Memory B cell (primary cell): ENCODE data around the gene SPDEF.

Experiments
- ATAC-seq: fragments of 150-1000 bp; cut with Tn5 transposase; 2 replicates; pipeline ENCODE4 v1.10.0; 2021; ENCODE audit warnings: low read depth, mild to moderate bottlenecking, moderate library complexity
- DNase-seq, 2 donors: peaks; one replicate each; pipeline ENCODE4 v3.0.0; 2022; ENCODE audit warnings: low spot score in 2 of 2
- H3K27ac Mint-ChIP-seq: one replicate; pipeline ENCODE4 v1.8.0; 2022; ENCODE audit warnings: mild to moderate bottlenecking, moderate library complexity, mixed read lengths
- H3K27me3 Mint-ChIP-seq: one replicate; pipeline ENCODE4 v1.8.0; 2022; ENCODE audit warnings: mixed read lengths
- H3K36me3 Mint-ChIP-seq: one replicate; pipeline ENCODE4 v1.8.0; 2022; ENCODE audit warnings: mild to moderate bottlenecking, mixed read lengths
- H3K4me1 Mint-ChIP-seq: one replicate; pipeline ENCODE4 v1.8.0; 2022; ENCODE audit warnings: mixed read lengths
- H3K4me3 Mint-ChIP-seq: one replicate; pipeline ENCODE4 v1.8.0; 2022; ENCODE audit warnings: mild to moderate bottlenecking, moderate library complexity, mixed read lengths
- H3K9me3 Mint-ChIP-seq: one replicate; pipeline ENCODE4 v1.8.0; 2022; ENCODE audit warnings: mixed read lengths

SPDEF gene

DNA sequence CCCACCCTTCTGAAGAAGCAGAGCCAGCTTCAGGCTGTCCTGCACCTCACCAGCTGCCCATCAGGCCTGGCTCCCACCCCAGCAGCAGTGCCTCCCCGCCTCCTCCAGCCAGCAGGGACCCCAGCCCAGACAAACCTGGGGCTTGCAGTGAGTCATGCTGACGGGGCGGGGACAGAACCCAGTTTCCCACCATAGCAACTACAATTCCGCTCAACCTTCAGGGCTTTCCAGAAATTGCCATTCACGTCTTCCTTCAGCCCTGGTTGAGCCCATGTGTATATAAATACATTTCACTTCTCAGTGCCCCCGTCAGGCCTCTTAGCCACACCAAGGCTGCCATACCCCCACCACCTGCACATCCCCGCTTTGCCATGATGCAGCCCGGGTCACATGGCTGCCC is 4.4 kb downstream of the SPDEF start:
- H3K9me3 Mint-ChIP-seq, result no peaks in the 10 kb centered on the region
- no peak overlapping the region for H3K27ac Mint-ChIP-seq
- DNase-seq (no peak), ATAC-seq (no peak)
- H3K36me3 Mint-ChIP-seq, result no peaks in the 10 kb centered on the region
- no peak overlapping the region for H3K4me3 Mint-ChIP-seq
- H3K4me1 Mint-ChIP-seq, result peaks cover 7% of the 10 kb centered on the region
- peaks cover 9% of the 10 kb centered on the region for H3K27me3 Mint-ChIP-seq

DNA sequence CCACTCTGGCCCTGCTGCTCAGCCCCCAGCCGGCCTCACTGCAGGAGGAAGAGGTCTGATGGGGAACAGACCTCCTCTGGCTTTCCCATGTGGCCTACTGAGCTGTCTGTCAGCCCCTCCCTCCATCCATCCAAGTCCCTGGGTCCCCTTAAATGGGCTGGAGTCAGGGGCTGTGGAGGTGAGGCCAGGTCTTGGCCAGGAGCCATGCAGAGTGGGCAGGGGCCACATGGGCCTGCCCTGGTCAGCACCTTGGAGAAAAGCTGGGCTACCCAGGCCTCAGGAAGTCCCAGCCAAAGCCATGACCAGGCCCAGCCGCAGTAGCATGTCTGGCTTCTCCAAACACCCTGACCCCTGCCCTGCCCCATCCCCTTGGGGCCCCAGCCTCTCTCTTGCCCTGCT is 6.3 kb downstream of the SPDEF start:
- DNase-seq (no peak), ATAC-seq (no peak)
- H3K4me3 Mint-ChIP-seq, result no peak overlapping the region
- no peak overlapping the region for H3K27ac Mint-ChIP-seq
- peaks cover 9% of the 10 kb centered on the region for H3K27me3 Mint-ChIP-seq
- H3K36me3 Mint-ChIP-seq, result no peaks in the 10 kb centered on the region
- H3K4me1 Mint-ChIP-seq, result peaks cover 7% of the 10 kb centered on the region
- no peaks in the 10 kb centered on the region for H3K9me3 Mint-ChIP-seq

DNA sequence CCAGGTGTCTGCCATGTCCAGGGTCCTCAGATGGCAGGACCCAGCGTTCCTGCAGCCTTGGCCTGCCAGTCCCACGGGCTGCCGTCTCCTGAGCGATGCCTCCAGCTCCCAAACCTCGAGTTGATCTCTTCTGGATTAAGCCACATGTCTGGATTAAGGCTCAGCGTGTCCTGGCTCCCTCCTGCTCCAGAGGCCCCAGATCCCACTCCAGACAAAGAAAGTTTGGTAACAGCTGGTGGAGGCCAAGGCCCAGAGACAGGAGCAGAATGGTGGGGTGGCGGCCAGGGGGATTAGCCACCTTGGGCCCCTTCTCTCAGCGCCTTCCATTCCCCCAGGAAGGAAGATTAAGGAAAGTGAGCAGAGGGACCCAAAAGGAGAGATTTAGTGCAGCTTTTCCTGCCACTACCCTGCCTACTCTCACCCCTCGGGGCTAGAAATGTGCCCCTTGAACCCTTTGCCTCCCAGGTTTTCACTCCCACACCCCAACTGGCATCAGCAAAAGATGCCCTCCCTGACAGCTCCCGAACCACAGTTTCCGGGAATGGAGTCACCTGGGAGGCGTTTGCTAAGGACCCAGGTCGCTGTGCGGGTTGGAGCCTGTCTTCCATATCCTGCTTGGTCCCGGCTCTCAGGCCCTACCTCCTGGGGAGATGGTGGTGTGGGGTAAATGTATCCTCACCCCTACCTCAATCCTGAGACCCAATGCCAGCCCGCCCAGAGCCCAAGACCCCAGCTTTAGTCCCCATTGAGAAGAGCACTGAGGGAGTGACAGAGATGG is 6.9 kb downstream of the SPDEF start:
- no peak for ATAC-seq
- no peak for DNase-seq
- Mint-ChIP-seq H3K27ac (no peak overlapping the region), H3K4me3 (no peak overlapping the region), H3K27me3 (peaks cover 9% of the 10 kb centered on the region), H3K9me3 (no peaks in the 10 kb centered on the region), H3K36me3 (no peaks in the 10 kb centered on the region), H3K4me1 (peaks cover 7% of the 10 kb centered on the region)

DNA sequence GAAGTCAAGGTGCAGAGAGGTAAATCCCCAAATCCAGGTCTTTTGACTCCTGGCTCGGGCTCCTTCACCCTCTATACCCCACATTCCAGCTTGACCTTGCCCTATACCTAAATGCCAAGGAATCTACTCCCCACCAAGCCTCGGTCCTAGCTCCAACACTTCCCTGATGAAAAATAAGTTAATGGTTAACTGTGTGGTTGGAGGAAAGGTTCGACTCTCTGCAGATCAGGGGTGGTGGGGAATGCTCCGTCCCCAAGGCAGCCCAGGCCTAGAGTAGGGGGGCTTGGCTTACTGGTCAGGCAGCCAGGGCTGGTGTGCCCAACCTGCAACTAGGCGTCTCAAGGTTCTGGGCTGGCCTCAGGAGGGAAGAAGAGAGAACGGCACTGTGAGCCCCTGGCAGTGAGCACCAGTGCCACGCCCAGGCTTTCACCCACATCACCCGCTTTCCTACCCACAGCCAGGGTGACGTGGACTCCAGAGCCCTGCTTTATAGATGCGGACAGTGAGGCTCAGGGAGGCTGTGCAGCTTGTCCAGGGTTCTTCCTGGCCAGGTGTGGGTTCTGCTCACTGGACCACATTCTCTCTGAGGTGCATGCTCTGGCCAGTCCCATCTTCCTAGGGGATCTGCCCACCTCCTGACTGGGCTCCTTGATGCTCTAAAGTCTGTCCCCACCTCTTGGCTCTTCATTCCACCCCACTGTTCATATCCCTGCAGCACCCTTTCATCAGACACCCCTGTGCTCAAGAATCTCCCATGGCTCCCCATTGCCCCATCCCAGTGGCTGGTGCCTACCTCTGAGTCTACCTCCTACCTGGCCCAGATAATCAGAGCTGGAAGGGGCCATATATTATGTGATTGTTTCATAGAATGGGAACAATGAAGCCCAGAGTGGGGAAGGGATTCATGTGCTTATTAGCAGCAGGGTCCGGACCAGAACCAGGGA is 8.2 kb downstream of the SPDEF start:
- H3K36me3 Mint-ChIP-seq, result no peaks in the 10 kb centered on the region
- H3K4me1 Mint-ChIP-seq, result no peaks in the 10 kb centered on the region
- no peaks in the 10 kb centered on the region for H3K9me3 Mint-ChIP-seq
- no peak for DNase-seq
- no peak overlapping the region for H3K4me3 Mint-ChIP-seq
- H3K27ac Mint-ChIP-seq, result no peak overlapping the region
- peaks cover 13% of the 10 kb centered on the region for H3K27me3 Mint-ChIP-seq
- no peak for ATAC-seq

DNA sequence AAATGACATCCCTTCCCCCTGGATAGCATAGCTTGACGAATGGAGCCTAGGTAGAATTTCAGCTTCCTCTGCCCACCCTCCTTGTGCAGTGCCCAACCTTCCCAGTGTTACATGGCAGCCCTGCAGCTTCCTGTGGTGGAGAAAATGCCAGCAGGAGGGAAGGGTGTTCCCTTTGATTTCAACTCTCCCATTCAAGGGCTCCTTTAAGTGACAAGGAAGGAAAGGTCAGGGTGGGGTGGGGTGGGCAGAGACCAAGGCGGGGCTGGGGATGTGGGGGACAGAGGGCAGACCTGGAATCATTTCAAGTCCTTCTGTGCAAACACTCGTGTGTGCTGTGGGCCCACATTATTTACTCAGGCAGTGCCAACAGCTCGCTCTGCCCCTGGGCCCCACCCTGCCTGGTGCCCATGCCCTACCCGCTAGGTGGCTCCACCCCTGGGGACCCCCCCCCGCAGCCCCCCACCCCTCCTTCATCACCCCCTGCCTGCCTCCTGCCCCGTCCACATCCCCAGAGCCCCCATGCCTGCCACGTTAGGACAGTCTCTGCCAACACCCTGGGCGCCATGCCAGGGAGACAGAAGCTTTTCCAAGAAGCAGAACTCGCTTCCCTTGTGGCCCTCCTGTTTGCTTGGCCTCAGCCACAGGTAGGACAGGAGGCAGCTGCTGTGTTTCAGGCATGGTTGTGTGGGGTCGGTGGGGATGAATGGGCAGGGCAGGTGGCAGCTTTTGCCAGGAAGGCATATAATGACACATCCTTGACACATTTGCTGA is 9.4 kb downstream of the SPDEF start:
- Mint-ChIP-seq H3K9me3 (no peaks in the 10 kb centered on the region), H3K27me3 (peaks cover 6% of the 10 kb centered on the region), H3K4me1 (no peaks in the 10 kb centered on the region), H3K36me3 (no peaks in the 10 kb centered on the region), H3K27ac (no peak overlapping the region), H3K4me3 (no peak overlapping the region)
- DNase-seq (no peak), ATAC-seq (no peak)

DNA sequence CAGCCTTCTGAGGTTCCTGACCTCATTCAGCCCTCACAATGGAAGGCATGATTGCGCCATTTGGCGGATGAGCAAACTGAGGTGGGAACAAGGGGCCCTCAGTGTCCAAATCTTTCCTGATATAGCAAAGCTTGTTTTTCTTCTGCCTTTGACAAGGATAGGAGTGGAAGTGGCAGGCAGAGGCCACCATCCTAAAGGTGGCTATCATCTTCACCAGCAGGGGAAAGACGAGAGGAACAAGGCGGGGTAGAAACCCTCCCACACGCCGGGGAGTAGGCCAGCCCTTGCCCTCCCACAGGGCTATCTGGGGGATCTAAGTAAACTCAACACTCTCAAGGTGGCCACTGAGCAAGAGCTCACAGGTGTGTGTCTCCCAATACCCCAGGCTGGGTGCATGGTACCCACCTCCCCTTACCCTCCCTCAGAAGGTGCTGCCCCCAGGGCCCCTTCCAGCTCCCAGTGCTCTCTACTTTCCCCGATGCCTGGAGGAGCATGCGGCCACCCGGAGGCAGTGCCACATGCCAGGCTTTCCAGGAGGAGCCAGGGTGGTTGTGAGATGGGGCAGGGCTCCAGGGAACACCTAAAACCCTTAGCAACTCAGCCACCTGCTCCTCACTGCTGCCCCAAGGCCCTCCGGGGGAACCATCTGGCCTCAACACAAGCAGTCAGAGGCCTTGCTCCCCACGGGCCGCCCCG is 11.2 kb downstream of the SPDEF start:
- H3K4me1 Mint-ChIP-seq, result no peaks in the 10 kb centered on the region

DNA sequence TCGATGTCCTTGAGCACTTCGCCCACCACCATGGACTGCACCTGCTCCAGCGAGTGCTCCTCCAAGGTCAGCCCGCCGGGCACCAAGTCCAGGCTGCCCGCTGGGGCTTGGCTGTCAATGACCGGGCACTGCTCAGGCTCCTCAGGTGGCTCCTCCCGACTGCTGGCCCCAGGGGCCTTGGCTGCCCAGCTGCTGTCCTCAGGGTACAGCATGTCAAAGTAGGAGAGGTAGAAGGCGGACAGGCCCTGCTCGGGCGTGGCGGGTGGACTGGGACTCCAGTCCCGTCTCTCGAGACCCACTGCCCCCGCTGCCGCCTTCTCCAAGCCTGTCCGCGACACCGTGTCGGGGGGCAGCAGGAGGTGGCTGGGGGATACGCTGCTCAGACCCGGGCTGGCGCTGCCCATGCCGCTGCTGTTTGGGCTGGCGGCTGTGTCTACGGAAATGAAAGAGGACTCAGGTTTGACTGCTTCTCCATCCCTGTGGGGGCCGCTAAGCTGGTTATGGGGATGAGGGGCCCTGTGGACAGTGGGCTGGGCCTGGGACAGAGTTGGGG is 12.0 kb downstream of the SPDEF start:
- no peaks in the 10 kb centered on the region for H3K4me1 Mint-ChIP-seq
- H3K9me3 Mint-ChIP-seq, result no peaks in the 10 kb centered on the region
- H3K27ac Mint-ChIP-seq, result no peak overlapping the region
- ATAC-seq, result no peak
- DNase-seq, result no peak
- peaks cover 4% of the 10 kb centered on the region for H3K27me3 Mint-ChIP-seq
- no peak overlapping the region for H3K4me3 Mint-ChIP-seq
- H3K36me3 Mint-ChIP-seq, result no peaks in the 10 kb centered on the region

More for the DNA sequence above, 11.2 kb downstream of the SPDEF start:
- H3K27me3 Mint-ChIP-seq, result peaks cover 6% of the 10 kb centered on the region
- H3K9me3 Mint-ChIP-seq, result no peaks in the 10 kb centered on the region
- DNase-seq (no peak), ATAC-seq (no peak)
- H3K4me3 Mint-ChIP-seq, result no peak overlapping the region
- H3K27ac Mint-ChIP-seq, result no peak overlapping the region
- no peaks in the 10 kb centered on the region for H3K36me3 Mint-ChIP-seq

DNA sequence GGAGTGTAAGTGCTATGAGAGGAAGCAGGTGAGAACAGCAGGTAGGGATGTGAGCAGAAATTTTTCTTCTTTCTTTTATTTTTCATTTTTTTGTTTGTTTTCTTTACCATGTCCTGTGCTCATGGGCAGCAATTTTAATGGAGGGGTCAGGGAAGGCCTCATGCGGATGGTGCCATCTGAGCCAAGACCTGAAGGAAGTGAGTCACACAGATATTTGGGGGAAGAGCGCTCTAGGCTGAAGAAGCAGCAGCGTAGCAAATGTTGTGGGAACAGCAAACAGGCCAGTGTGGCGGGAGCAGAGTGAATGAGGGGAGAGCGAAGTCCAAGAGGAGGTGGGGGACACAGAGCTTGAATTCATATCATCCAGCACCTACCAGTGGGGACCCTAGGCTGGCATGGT is 12.7 kb downstream of the SPDEF start:
- H3K4me3 Mint-ChIP-seq, result no peak overlapping the region
- no peak overlapping the region for H3K27ac Mint-ChIP-seq
- no peak for ATAC-seq
- H3K36me3 Mint-ChIP-seq, result no peaks in the 10 kb centered on the region
- DNase-seq, result no peak
- no peaks in the 10 kb centered on the region for H3K4me1 Mint-ChIP-seq
- H3K9me3 Mint-ChIP-seq, result no peaks in the 10 kb centered on the region
- peaks cover 4% of the 10 kb centered on the region for H3K27me3 Mint-ChIP-seq

DNA sequence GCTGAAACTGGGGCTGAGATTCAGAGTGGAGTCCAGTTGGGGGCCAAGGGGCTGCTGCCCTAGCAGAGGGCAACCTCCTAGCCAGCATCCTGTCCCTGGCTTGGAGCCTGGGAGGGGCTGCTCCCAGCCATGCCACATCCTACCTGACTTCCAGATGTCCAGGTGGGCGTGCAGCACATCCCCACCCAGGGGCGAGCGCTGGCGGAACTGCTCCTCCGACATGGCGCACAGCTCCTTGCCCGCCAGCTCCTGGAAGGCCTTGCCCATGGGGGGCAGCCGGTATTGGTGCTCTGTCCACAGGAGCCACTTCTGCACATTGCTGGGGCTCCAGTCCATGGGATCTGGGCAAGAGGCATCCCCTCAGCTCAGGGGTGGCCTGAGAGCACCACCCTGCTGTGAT is 15.3 kb downstream of the SPDEF start:
- Mint-ChIP-seq H3K4me3 (no peak overlapping the region), H3K27me3 (peaks cover 4% of the 10 kb centered on the region), H3K36me3 (no peaks in the 10 kb centered on the region), H3K4me1 (no peaks in the 10 kb centered on the region), H3K27ac (no peak overlapping the region), H3K9me3 (no peaks in the 10 kb centered on the region)
- DNase-seq (no peak), ATAC-seq (no peak)

DNA sequence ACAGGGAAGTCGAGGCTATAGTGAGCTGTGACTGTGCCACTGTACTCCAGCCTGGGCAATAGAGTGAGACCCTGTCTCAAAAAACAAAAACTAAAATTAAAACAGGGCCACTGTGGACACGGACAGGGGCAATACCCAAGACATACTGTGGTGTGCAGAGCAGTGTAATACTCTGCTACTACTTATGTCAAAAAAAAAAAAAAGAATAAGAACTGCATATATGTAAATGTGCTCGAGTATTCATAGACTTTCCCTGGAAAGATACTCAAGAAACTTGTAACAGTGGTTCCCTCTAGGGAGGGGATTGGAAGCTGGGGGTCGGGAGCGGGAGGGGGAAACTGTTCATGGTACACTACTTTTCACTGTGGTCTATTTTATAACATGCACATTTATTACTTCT is 15.9 kb downstream of the SPDEF start:
- no peaks in the 10 kb centered on the region for H3K4me1 Mint-ChIP-seq
- no peak overlapping the region for H3K4me3 Mint-ChIP-seq
- H3K36me3 Mint-ChIP-seq, result no peaks in the 10 kb centered on the region
- H3K9me3 Mint-ChIP-seq, result no peaks in the 10 kb centered on the region
- DNase-seq, result no peak
- H3K27me3 Mint-ChIP-seq, result peaks cover 4% of the 10 kb centered on the region
- no peak for ATAC-seq
- H3K27ac Mint-ChIP-seq, result no peak overlapping the region

DNA sequence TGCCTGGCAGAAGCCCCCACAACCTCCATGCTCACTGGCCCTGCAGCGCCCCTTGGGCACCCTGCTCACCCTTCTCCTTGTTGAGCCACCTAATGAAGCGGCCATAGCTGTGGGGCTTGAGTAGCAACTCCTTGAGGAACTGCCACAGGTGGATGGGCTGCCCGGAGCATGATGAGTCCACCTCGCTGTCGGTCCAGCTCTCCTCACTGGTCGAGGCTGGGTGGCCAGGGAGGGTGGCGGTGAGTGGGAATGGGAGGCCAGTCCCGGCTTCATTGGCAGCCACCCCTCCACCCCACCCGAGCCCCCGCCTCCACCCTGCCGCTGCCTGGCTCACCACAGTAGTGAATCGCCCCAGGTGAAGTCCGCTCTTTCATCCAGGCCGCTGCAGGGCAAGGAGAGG is 16.9 kb downstream of the SPDEF start:
- no peaks in the 10 kb centered on the region for H3K4me1 Mint-ChIP-seq
- H3K27me3 Mint-ChIP-seq, result peaks cover 4% of the 10 kb centered on the region
- no peaks in the 10 kb centered on the region for H3K9me3 Mint-ChIP-seq
- H3K36me3 Mint-ChIP-seq, result no peaks in the 10 kb centered on the region
- H3K27ac Mint-ChIP-seq, result no peak overlapping the region
- H3K4me3 Mint-ChIP-seq, result no peak overlapping the region
- ATAC-seq (no peak), DNase-seq (no peak)

DNA sequence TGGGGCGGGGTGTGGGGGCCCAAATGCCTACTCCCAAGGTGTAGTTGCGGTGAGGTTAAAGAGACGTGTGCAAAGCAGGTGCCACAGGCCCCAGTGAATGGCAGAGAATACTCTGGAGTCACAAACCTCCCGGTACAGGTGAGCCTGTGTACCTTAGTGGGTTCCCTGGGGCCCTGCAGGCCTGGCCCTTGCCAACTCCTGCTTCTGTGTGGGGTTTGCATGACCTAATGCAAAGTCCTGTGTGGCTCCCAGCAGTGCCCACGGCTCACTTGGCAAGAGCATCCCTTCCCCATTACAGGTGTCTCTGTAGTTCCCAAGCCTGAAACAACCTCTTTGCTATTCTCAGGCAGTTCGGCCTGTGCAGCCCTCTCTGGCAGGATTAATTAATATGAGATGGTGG is 17.5 kb downstream of the SPDEF start:
- no peak overlapping the region for H3K4me3 Mint-ChIP-seq
- no peaks in the 10 kb centered on the region for H3K4me1 Mint-ChIP-seq
- no peaks in the 10 kb centered on the region for H3K9me3 Mint-ChIP-seq
- ATAC-seq (no peak), DNase-seq (no peak)
- no peaks in the 10 kb centered on the region for H3K36me3 Mint-ChIP-seq
- H3K27ac Mint-ChIP-seq, result no peak overlapping the region
- H3K27me3 Mint-ChIP-seq, result peaks cover 4% of the 10 kb centered on the region

DNA sequence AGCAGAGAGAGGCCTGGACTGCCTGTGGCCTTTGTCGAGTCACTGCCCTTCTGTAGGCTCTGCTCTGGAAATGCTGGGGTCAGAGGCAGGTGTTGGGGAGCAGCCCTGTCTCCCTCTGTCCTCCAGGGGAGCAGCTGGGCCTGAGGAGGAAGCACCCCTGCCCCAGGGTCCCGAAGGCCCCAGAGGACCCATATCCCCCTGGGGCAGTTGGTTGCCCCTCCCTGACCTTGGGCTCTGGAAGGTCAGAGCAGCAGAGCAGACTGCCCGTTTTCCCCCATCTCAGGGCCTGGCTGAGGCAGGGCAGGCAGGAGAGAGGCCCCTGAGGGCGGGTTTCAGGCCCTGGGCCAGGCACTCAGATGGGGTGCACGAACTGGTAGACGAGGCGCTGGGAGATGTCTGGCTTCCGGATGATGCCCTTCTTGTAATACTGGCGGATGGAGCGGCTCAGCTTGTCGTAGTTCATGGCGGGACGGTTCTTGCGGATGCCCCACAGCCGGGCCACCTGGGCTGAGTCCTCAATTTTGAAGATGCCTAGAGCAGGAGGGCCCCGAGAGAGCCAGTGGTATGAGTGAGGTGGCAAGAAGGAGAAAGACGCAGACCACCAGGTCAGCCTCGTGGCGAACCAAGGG is 18.1 kb downstream of the SPDEF start:
- DNase-seq (no peak), ATAC-seq (no peak)
- no peaks in the 10 kb centered on the region for H3K9me3 Mint-ChIP-seq
- H3K4me3 Mint-ChIP-seq, result no peak overlapping the region
- no peaks in the 10 kb centered on the region for H3K27me3 Mint-ChIP-seq
- no peaks in the 10 kb centered on the region for H3K4me1 Mint-ChIP-seq
- H3K36me3 Mint-ChIP-seq, result no peaks in the 10 kb centered on the region
- no peak overlapping the region for H3K27ac Mint-ChIP-seq
